ENCODE results near the gene UNC93B1. TPM values are rescaled to one million over a fixed set of nuclear protein-coding genes. Genes with fewer than 3 reads are reported as not detected.
A peak's percentile ranks its signal among the peaks of the same experiment; 100 is the strongest.

UNC93B1 gene
- total RNA-seq, 1 experiment from 2014 or later = 15.1 TPM

- no peak for DNase-seq (ENCODE audit: extremely low read depth, low read depth)
These were observed 22.7 kb upstream of the UNC93B1 start for GRCh38 chr11:68026391-68027105.

GRCh38 chr11:68025047-68025446, 21.1 kb upstream of the UNC93B1 start:
- no peak for DNase-seq (ENCODE audit: extremely low read depth, low read depth)

- DNase-seq (ENCODE audit: extremely low read depth, low read depth) = no peak
These were observed 20.6 kb upstream of the UNC93B1 start for GRCh38 chr11:68024508-68024907.

- no peak for DNase-seq (ENCODE audit: extremely low read depth, low read depth)
These were observed 18.6 kb upstream of the UNC93B1 start for GRCh38 chr11:68022531-68022930.

GRCh38 chr11:68021167-68021787, 17.4 kb upstream of the UNC93B1 start:
- DNase-seq (ENCODE audit: extremely low read depth, low read depth) = no peak

- DNase-seq (ENCODE audit: extremely low read depth, low read depth) = no peak
These were observed 16.7 kb upstream of the UNC93B1 start for GRCh38 chr11:68020575-68020974.

GRCh38 chr11:68019486-68019885, 15.6 kb upstream of the UNC93B1 start:
- DNase-seq (ENCODE audit: extremely low read depth, low read depth) = no peak

- no peak for DNase-seq (ENCODE audit: extremely low read depth, low read depth)
These were observed 14.9 kb upstream of the UNC93B1 start for GRCh38 chr11:68018730-68019190.

- DNase-seq (ENCODE audit: extremely low read depth, low read depth) = no peak
These were observed 14.3 kb upstream of the UNC93B1 start for GRCh38 chr11:68017980-68018729.

GRCh38 chr11:68016904-68017817, 13.3 kb upstream of the UNC93B1 start:
- DNase-seq (ENCODE audit: extremely low read depth, low read depth) = no peak

- DNase-seq (ENCODE audit: extremely low read depth, low read depth) = no peak
These were observed 12.4 kb upstream of the UNC93B1 start for GRCh38 chr11:68016161-68016903.

- no peak for DNase-seq (ENCODE audit: extremely low read depth, low read depth)
These were observed 11.6 kb upstream of the UNC93B1 start for GRCh38 chr11:68015467-68015866.

- no peak for DNase-seq (ENCODE audit: extremely low read depth, low read depth)
These were observed 11.1 kb upstream of the UNC93B1 start for GRCh38 chr11:68014947-68015447.

GRCh38 chr11:68014157-68014946, 10.5 kb upstream of the UNC93B1 start:
- DNase-seq (ENCODE audit: extremely low read depth, low read depth) = peak; percentile 96

- DNase-seq (ENCODE audit: extremely low read depth, low read depth) = no peak
These were observed 9.8 kb upstream of the UNC93B1 start for GRCh38 chr11:68013611-68014156.

- DNase-seq (ENCODE audit: extremely low read depth, low read depth) = peak; percentile 92
These were observed 9.1 kb upstream of the UNC93B1 start for GRCh38 chr11:68012843-68013610.

GRCh38 chr11:68012044-68012842, 8.3 kb upstream of the UNC93B1 start:
- DNase-seq (ENCODE audit: extremely low read depth, low read depth) = no peak

Data from NCI-H460 (cell line).